GM18502 (cell line): ENCODE measurements around the gene P2RX5.
A peak's percentile ranks its signal among the peaks of the same experiment; 100 is the strongest.
"Not testable (repeated sequence)": the region's sequence is repeated elsewhere in the genome, so short reads cannot be mapped to it uniquely, and the experiment has no call there.

ENCODE experiments used
- ATAC-seq: cut with Tn5 transposase; IDR thresholded peaks from one replicate; pipeline ENCODE4 v1.9.1; 2021; ENCODE audit warnings: mild to moderate bottlenecking; ENCODE audit not compliant: unreplicated experiment, poor library complexity

P2RX5 gene

GRCh38 chr17:3695723-3696411, at the start of gene P2RX5:
Gene P2RX5, minus strand, starts transcription at chr17:3696155. Its CDS starts 150 bp downstream, at chr17:3696005.
- no peak for ATAC-seq

GRCh38 chr17:3745071-3745470, 49.1 kb upstream of the P2RX5 start:
- ATAC-seq, result no peak

DNA sequence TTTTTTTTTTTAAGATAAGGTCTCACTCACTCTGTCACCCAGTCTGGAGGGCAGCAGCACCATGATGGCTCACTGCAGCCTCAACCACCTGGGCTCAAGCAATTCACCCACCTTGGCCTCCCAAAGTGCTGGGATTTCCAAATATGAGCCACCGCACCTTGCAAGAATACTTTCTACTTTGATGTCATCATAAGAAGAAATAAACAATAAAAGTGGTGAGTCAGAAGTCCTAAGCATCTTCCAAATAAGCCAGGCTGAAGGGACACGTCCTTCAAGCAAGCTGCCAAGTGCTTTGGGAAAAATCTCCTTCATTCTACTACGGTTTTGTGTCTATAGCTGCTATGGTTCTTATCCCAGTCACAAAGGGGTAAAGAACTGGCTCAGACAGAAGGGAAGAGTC, 48.1 kb upstream of the P2RX5 start:
- ATAC-seq, result no peak

DNA sequence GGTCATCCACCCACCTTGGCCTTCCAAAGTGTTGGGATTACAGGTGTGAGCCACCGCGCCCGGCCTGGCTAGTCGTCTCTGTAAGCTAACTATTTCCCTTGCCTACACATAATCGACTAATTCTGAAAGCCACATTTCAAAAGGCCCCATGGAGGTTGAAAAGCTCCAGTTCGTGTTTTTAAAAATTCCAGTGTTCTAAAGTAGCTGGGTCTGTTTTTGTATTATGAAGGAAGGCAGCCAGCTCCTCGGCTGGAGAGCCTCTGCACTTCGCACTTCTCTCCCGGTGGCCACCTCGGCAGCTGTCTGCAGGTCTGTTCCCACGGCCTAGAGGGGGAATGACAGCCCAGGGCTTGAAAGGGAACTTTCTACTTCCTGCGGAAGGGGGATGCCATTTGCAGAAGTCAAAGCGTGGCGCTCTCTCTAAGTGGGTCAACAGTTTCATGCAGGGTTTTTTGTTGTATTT, 44.7 kb upstream of the P2RX5 start:
- ATAC-seq, result peak; percentile 54

GRCh38 chr17:3739422-3740124, 43.6 kb upstream of the P2RX5 start:
- ATAC-seq, result no peak

- ATAC-seq, result no peak
Observed at GRCh38 chr17:3738562-3739295, 42.8 kb upstream of the P2RX5 start.

- no peak for ATAC-seq
Observed at GRCh38 chr17:3735515-3735914, 39.6 kb upstream of the P2RX5 start.

DNA sequence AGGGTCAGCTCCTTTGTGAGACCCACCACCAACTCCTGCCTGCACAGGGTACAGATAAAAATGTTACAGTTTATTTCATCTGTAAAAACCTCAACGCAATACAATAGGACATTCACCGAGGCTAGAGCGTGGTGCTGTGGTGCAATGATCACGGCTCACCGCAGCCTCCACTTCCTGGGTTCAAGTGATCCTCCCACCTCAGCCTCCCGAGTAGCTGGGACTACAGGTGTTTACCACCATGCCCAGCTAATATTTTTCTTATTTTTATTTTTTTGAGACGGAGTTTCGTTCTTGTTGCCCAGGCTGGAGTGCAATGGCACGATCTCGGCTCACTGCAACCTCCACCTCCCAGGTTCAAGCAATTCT, 38.9 kb upstream of the P2RX5 start:
- not testable (repeated sequence) for ATAC-seq

GRCh38 chr17:3732210-3732621, 36.3 kb upstream of the P2RX5 start:
- no peak for ATAC-seq

DNA sequence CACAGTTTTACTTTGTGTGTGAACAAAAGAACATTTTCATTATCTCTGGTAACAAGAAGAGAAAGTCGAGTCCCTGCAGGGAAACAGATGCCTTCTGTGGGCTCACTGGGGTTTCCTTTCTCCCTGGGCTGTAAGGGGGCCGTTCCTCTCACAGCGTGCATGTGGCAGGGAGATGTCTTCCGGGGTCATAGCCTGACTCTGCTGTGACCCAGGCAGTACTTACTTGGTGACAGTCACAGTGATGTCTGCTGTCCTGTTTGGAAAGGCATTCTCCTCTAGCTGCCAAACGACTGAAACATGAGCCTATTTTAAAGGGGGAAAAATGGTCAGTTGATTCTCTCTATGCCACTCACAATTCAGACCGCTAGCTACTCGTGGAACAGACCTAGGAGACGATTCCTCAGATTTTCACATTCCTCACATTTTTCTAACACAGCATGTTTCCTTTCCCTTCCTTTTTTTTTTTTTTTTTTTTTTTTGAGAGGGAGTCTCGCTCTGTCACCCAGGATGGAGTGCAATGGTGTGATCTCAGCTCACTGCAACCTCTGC, 35.0 kb upstream of the P2RX5 start:
- ATAC-seq, result no peak

DNA sequence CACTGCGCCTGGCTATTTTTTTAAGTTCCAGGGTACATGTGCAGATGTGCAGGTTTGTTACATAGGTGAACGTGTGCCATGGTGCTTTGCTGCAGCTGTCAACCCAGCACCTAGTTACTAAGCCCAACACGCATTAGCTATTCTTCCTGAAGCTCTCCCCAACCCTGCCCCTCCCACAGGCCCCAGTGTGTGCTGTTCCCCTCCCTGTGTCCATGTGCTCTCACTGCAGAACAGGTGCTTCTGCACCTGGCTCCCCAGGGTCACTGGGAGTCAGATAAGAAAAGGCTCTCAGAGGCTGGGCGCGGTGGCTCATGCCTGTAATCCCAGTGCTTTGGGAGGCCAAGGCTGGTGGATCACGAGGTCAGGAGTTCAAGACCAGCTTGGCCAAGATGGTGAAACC, 33.9 kb upstream of the P2RX5 start:
- no peak for ATAC-seq

GRCh38 chr17:3728099-3728498, 32.1 kb upstream of the P2RX5 start:
- not testable (repeated sequence) for ATAC-seq

- ATAC-seq, result no peak
Observed at GRCh38 chr17:3727041-3727440, 31.1 kb upstream of the P2RX5 start.

DNA sequence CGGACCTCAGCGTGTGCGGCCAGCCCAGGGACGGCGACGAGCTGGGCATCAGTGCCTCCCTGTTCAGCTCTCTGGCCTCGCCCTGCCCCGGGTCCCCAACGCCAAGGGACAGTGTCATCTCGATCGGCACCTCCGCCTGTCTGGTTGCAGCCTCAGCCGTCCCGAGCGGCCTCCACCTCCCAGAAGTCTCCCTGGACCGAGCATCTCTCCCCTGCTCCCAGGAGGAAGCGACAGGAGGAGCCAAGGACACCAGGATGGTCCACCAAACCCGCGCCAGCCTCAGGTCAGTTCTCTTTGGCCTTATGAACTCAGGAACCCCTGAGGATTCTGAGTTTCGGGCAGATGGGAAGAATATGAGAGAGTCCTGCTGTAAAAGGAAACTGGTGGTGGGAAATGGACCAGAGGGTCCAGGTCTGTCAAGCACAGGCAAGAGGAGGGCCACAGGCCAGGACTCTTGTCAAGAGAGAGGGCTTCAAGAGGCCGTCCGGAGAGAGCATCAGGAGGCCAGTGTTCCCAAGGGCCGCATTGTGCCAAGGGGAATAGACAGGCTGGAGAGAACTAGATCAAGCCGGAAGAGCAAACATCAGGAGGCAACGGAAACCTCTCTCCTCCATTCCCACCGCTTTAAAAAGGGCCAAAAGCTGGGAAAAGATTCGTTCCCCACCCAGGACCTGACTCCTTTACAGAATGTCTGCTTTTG, 28.6 kb upstream of the P2RX5 start:
- ATAC-seq, result no peak

DNA sequence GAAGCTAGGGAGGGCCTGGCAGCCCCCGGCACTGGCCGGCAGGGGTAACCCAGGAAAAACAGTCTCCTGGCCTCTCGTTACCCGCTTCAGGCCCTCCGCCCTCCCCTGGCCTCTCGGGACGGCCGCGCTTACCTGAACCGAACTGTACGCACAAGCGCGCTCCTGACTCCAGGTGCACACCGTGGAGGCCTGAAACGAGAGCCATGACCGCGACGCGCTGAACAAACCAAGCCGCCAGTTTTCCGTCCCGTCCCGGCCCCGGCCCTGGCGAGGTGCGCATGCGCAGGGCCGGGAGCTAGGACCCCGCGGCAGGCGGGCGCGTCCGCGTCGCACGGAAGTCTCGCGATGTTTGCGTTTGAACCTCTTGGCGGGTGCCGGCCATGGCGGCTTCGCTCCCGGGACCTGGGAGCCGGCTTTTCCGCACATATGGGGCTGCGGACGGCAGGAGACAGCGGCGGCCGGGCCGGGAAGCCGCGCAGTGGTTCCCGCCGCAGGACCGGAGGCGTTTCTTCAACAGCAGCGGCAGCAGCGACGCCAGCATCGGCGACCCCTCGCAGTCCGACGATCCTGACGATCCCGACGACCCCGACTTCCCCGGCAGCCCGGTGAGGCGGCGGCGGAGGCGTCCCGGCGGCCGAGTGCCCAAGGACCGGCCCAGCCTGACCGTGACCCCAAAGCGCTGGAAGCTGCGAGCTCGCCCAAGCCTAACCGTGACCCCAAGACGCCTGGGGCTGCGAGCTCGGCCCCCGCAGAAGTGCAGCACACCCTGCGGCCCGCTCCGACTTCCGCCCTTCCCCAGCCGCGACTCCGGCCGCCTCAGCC, 27.8 kb upstream of the P2RX5 start, which contains the start of gene HASPIN:
HASPIN (plus strand) TSS at position 348 of the 822 bp plus-strand sequence; CDS start at position 381, 33 bp downstream.
- peak; percentile 90 for ATAC-seq

DNA sequence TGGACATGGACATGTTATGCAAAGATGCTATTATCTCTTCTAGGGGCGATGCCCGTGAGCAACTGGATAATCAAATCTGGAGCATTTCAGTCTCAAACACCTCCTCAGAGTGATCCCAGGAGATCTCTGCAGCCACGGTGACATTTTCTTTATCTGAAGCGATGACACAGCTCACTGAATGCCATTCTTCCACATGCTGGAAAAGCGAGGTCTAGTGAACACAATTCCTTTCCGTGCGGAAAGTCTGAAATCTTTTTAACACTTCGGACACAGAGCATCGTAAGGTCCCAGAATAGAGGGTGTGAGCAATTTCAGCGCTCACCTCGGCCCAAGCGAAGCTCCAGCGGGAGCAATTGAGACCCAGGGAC, 27.2 kb upstream of the P2RX5 start:
- ATAC-seq, result no peak

DNA sequence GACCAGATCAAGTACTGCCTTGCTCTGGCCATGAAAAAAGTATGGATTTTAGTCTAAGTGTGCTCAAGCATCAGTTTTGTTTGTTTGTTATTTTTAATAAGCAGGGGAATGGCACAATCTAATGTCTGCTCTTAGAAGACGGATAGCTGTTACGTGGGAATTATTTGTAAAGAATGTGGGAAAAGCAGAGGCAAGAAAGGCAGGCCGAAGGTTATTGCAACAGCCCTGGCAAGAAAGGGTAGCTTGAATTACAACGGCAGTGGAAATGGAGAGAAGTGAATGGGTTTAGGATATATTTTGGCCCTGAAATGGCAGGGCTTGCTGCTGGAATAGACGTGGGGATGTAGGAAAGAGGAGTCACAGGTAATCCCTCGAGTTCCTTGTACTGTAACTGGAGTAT, 26.8 kb upstream of the P2RX5 start:
- no peak for ATAC-seq

GRCh38 chr17:3719265-3719664, 23.3 kb upstream of the P2RX5 start:
- no peak for ATAC-seq

- no peak for ATAC-seq
Observed at GRCh38 chr17:3718201-3718600, 22.2 kb upstream of the P2RX5 start.
